Kasumi-1 (cell line): ENCODE results near the gene FHAD1.

ENCODE experiments used
- DNase-seq, 2 experiments: peaks; one replicate each; lab custom pipeline; 2025; lab: John Stamatoyannopoulos, UW

The FHAD1 gene

GRCh38 chr1:15400627-15401026 is 153.6 kb downstream of the FHAD1 start:
- DNase-seq: no peak

GRCh38 chr1:15401391-15402055 is 154.5 kb downstream of the FHAD1 start:
- DNase-seq: no peak

GRCh38 chr1:15402809-15403450 is 155.9 kb downstream of the FHAD1 start:
- no peak for DNase-seq

DNA sequence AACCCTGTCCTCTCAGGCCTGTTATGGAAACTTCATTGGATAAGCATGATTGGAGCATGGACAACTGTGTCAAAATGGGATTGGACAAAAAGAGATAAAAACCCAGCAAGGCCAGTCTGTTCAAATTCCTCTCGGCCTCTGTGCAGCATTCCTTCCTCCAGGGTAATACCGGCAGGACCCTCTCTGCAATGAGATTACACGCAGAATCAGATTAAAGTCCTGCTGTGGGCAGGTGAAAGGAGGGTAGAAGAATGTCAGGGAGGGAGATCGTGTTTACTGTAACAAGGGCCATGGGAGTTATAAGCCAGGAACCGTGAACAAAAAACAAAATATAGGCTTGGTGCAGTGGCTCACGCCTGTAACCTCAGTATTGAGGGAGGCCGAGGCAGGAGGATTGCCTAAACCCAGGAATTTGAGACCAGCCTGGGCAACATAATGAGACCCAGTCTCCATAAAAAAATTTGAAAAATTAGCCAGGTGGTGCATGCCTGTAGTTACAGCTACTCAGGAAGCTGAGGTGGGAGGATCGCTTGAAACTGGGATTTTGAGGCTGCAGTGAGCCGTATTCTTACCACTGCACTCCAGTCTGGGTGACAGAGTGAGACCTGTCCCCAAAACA is 157.0 kb downstream of the FHAD1 start:
- no peak for DNase-seq

DNA sequence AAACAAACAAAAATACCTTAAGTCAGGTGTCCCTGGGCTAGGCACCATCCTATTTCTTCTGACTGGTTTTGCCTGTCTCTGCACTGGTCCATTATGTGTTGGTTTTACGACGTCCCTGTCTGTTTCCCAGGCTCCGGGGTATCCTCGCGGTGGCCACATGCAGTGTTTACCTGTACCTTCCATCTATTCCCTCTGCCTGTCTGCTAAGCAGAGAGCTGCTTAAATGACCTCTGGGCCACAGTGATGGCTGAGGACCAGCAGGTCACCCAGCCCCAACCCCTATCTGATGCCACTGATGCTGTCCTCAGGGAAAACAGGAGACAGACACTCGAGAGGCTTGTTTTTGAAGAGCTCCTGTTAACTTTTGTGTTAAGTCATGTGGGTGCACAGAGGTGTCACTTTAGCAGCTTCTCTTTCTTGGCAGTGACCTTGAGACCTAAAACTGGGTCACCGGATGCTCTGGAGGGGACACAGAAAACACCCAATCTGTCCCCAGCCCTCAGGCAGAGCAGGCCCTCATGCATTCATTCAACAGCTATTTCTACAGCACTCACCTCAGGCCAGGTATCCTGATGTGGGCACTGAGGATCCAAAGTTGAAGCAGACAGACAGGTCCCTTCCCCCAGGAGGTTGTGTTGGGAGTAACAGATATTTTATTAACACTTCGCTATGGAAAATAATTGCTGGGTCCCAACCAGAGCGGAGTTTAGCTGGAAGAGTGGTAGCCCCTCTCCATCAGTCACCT is 158.3 kb downstream of the FHAD1 start:
- DNase-seq: no peak

- DNase-seq: no peak
These were observed 159.9 kb downstream of the FHAD1 start for GRCh38 chr1:15406614-15407559.

GRCh38 chr1:15407580-15407979 is 160.6 kb downstream of the FHAD1 start:
- DNase-seq: no peak

GRCh38 chr1:15408890-15409387 is 161.9 kb downstream of the FHAD1 start:
- DNase-seq: no peak

GRCh38 chr1:15409388-15410222 is 162.6 kb downstream of the FHAD1 start, which contains the start of gene EFHD2:
TSS of gene EFHD2 (plus strand) at chr1:15409888. CDS start at chr1:15409972, 84 bp downstream.
- DNase-seq: peak; percentile 62 to 63

GRCh38 chr1:15410223-15410883 is 163.3 kb downstream of the FHAD1 start:
- peak in 1 of 2 experiments; percentile 12 for DNase-seq

DNA sequence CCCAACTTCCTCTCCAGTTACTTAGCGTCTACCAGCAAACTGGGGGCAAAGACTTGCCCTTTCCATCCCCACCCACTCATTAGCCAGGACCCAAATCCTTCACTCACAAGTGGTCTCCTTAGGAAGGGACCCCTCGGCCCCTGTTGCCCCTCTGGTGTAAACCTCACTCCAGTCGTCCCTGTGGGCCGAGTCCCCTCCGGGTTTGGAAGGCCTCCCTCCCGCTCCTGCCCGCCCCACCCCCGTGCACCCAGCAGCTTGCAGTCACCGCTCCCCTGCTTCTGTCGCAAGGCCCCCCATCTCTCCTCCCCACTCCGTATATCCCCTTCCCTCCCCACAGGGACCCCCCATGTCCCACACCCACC is 163.8 kb downstream of the FHAD1 start:
- DNase-seq: no peak

GRCh38 chr1:15411593-15412137 is 164.6 kb downstream of the FHAD1 start:
- peak; percentile 74 to 81 for DNase-seq

DNA sequence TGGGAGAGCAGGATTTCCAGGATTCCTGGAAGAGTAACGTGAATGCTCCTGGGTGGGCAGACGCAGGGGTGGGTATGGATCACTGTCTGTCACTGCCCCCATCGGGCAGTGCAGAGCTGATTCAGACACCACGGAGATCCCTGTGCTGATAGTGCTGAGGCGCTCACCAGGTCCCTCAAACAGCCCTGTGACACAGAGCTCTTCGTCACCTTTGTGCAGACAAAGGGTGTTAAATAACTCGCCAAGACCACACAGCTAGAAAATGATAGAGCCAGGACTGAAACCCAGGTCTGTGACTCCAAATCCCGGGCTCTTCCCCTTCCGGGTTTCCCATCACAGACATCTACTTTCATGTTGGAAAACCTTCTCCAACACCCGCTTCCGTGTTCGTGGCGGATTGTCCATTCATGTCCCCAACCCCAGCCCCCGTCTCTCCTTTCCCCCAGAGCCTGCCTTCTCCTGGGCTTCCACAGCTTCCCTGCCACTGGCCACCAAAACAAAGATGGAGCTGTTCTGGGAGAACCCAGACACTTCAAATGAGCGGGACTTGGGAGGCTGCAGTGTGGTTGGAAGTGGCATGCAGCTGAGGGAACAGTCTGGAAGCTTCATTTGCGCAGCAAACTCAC is 165.3 kb downstream of the FHAD1 start:
- no peak for DNase-seq

DNA sequence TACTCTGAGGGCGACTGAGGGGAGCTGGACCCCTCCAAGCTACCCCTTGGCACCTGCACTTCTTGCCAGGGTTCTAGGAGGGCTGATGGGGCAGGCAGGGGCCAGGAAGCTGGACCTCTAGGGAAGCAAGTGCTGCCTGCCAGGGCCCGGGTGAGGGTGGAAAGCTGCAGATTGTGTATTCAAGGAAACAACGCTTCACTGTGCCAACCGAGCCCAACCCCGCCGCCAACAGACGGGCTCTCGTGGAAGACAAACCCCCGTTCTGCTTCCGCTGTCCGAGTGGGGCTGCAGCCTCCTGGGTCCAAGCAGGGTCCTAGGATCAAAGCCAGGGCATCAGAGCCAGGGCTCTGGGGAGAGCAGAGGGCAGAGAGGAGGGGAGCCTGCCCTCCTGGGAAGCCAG is 165.8 kb downstream of the FHAD1 start:
- DNase-seq: no peak

DNA sequence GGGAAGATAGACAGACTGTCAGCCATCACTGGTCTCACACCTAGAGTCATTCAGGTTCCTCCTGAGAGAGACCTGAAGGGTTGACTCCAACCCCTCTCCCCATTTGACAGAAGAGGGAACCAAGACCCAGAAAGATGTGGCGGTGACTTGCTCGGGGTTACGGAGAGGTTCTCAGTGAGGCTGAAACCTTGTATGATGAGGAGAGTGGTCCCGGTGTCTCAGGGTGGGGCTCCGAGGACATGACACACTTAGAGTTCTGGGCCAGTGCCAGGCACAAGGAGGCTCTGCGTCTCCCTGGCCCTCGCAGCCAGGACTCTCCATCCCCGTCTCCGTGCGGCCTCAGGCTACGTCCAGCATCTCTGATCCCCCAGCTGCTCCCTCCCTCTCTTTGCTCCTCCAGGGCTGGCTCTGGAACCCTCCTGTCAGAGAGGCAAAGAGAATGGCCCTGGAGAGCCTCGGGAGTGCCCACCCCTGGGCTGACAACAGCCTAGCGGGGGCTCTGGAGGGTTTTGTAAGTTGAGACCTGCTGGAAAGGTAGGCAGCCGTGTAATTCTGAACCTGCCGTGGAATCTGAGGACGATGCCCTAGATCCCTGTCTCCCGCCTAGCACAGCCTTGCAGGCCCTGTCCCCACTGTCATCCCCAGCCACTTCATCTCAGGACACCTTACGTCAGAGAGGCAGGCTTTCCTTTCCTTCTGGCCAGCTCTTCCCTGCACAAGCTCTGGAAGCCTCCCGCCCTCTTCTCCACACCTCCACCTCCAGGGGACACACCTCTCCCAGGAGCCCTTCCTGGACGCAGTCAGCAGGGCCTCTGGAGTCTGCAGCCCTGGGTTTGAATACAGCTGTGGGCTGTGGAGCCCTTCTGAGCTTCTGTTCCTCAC is 166.8 kb downstream of the FHAD1 start:
- no peak for DNase-seq

GRCh38 chr1:15414445-15414983 is 167.5 kb downstream of the FHAD1 start:
- DNase-seq: no peak

DNA sequence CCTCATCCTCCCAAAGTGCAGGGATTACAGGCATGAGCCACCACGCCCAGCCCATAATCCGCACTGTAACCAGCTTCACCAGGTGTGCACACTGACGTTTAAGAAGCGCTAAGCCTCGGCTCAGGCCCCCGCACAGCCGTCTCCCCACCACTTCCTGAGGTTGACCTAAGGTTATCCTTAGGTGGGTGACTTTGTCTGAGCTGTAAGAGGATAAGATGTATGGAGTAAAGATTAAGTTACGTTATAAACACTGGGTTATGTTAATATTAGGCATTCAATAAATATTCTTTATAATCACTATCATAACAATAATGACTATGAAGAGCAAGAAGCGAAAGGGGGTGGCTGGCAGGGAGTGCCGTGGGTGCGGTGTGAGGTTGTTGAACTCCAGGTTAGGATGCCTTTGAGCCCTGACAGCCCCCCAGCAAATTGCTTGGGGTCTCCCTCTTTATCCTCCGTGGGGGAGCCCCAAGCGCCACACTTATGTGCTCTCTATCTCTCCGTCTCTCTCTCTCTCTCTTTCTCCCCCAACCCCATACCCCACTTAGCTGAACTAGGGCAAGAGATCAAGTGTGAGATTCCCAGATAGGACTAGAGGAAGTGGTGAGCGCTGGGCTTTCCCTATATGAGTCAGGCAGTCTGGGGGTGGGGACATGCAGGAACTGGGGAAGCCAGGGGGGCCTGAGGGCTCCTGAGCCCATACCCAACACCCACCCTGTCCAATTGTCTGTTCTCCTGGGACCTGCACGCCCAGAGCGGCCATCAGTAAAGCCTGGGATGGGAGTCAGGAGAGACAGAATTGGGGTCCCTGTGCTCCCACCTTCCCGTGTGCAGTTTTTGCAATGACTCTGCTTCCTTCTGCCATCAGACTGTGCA is 170.3 kb downstream of the FHAD1 start:
- DNase-seq: peak; percentile 28 to 46
